Testis (tissue), 2 donors: ENCODE results near the gene SEPTIN5.

Source experiments
- POLR2A ChIP-seq: fragments of 450-650 bp; IDR thresholded peaks from one replicate; pipeline ENCODE4 v1.6.1; 2017; ENCODE audit warnings: antibody characterized with exemption, mild to moderate bottlenecking, moderate library complexity
- TF ChIP-seq, protein P1 (sequence below), 3 experiments: fragments of 450-650 bp in 2 of 3; fragments of 200-600 bp in 1 of 3; sonication (generic) in 1 of 3; IDR thresholded peaks; one replicate each; pipeline ENCODE4 v1.5.1; 2016 to 2019; ENCODE audit warnings: antibody characterized with exemption in 3 of 3, mild to moderate bottlenecking in 2 of 3, moderate library complexity in 1 of 3

DNA sequence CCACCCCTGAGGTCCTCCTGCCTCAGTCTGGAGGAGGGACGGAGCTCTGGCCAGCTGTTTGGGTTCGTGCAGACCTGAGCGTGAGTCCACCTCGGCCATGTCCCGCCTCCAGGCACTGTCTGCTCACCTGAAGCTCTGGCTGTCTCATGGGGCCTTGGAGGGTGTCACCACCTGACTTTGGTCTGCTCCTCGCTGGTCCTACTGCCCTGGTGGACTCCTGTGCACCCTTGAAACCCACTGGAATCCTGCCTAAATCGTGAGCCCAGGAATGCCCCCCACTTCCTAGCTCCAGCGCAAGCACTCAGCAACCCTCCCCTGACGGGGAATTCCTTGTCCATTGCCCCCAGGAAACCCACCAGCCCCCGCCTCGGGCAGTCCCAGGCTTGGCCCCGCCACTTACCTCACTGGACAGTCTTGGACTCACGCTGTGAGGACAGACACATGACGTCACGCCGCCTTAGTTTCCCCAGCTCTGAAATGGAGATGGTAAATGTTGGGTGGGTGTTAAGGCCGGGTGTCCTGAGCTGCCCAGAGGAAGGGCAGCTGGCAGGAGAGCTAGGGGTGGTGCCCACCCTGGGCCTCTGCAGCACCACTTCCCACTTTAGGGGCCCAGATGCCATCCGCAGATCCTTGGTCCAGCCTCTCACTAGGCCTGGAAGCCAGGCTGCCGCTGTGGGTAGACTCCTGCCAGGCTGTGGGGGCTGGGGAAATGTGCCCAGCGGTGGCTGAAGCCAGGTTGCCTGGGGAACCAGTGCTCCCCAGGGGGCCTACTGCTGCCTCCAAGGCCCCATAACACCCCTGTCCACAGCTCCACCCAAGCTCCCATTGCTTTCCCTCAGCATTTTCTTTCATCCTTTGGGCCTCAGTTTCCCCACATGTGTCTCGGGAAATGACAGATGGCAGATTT lies 28.1 kb downstream of the SEPTIN5 start:
- TF ChIP-seq, protein P1, sequence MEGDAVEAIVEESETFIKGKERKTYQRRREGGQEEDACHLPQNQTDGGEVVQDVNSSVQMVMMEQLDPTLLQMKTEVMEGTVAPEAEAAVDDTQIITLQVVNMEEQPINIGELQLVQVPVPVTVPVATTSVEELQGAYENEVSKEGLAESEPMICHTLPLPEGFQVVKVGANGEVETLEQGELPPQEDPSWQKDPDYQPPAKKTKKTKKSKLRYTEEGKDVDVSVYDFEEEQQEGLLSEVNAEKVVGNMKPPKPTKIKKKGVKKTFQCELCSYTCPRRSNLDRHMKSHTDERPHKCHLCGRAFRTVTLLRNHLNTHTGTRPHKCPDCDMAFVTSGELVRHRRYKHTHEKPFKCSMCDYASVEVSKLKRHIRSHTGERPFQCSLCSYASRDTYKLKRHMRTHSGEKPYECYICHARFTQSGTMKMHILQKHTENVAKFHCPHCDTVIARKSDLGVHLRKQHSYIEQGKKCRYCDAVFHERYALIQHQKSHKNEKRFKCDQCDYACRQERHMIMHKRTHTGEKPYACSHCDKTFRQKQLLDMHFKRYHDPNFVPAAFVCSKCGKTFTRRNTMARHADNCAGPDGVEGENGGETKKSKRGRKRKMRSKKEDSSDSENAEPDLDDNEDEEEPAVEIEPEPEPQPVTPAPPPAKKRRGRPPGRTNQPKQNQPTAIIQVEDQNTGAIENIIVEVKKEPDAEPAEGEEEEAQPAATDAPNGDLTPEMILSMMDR (IDR thresholded peaks at IDR 0.05), result no peak
- TF ChIP-seq POLR2A, result no peak
